T47D (cell line): Measurements from ENCODE around the gene TENM3.

Experiments used
- DNase-seq, 2 experiments: peaks; one replicate each; pipeline versions ENCODE4 v3.0.0 to v3.0.0-alpha.2; 2011 to 2012; ENCODE audit warnings: low read depth in 1 of 2, low spot score in 1 of 2
- JUND ChIP-seq: IDR thresholded peaks from 2 replicates; pipeline ENCODE4 v1.6.1; 2012; ENCODE audit warnings: low read depth
- in situ Hi-C: cut with HindIII; loops from 2 replicates; pipeline ENCODE4 v1.10.0; 2016; ENCODE audit warnings: low sequenced_read_pairs, low pct_unique_long_range_greater_than_20kb

Gene TENM3

DNA sequence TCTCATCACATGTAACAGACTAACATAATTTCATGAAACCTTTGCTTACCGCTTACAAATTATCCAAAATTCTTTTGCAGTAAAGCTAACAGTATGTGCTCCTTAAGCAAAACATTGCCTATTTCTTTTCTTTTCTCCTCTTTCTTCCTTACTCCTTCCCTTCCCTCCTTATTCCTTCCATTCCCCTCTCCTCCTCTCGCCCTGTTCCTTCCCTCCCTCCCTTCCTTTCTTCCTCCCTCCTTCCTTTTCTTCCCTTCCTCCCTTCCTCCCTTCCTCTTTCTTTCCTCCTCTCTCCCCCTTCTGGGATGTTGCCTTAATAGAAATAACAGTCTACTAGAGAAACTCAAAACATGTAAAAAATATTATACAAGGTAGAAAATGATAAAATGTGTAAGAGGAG lies 246.4 kb downstream of the TENM3 start:
- no peak for TF ChIP-seq JUND
- DNase-seq, result no peak
- in situ Hi-C loops, result no loop called here

DNA sequence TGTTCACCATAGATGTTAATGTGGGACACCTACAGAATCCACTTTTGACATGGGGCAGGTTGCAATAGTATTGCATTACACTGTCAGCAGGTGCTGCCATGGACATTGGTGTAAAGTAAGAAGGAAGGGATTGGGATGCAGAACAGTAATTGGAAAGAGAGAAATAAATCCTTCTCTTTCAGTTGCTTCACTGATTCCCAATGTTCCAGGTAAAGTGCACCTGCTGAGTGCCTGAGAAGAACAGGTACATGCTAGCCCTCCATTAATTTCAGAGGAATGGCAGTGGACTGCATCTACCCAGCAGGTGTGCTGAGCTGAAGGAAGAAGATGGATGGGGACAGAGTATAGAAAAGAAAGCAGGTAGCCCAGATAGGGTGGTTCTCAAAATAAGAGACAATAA lies 248.5 kb downstream of the TENM3 start:
- TF ChIP-seq JUND, result no peak
- DNase-seq, result no peak
- in situ Hi-C loops, result no loop called here

DNA sequence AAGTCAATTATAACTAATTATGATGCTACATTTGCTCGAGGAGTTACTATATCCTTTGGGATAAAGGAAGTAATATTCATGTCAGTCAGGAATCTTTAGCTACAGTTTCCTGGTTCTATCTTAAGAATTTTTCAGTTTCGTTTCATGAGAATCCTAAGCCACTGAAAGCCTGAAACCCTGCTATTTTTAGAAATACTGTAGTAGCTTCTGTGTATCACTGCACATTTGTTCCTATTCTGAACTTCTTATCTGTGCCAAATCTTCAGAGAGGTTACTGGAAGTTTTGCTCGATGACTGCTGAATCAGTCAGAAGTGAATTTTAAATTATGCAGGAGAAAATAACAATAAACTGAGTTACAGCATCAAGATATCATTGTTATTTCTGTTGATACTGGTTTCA lies 249.2 kb downstream of the TENM3 start:
- no peak for TF ChIP-seq JUND
- in situ Hi-C loops, result no loop called here
- no peak for DNase-seq

DNA sequence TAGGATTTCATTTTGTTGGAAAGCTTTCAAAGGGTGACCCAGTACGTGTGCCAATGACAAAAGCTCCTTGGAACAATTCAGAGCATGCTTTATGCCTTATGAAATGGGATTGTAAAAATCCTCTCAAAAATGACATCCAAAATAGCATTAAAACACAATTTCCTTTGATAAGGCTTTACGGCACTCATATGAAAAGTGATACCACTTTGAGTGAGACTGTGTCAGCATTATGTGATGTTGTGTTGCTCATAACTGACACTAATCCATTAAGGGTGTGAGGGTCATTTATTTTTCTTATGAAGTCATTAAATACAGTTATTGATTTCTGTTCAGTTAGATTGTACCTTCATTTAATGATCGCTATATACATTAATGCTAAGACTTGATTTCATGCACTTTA lies 250.2 kb downstream of the TENM3 start:
- no peak for DNase-seq
- in situ Hi-C loops, result no loop called here
- TF ChIP-seq JUND, result no peak

DNA sequence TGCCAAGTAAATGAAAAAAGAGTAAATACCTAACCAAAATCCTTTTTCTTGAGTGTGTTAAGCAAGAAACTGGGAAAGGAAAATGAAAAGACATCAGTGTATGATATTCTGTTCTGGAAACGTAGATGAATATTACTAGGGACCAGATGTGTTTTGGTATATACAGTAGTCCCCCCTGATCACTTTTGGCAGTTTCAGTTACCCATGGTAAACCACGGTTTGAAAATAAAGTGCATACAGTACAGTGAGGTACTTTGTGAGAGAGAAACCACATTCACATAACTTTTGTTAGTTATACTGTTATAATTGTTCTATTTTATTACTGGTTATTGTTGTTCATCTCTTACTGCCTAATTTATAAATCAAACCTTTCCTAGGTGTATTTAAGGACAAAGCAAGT lies 250.9 kb downstream of the TENM3 start:
- in situ Hi-C loops, result no loop called here
- TF ChIP-seq JUND, result no peak
- DNase-seq, result no peak

DNA sequence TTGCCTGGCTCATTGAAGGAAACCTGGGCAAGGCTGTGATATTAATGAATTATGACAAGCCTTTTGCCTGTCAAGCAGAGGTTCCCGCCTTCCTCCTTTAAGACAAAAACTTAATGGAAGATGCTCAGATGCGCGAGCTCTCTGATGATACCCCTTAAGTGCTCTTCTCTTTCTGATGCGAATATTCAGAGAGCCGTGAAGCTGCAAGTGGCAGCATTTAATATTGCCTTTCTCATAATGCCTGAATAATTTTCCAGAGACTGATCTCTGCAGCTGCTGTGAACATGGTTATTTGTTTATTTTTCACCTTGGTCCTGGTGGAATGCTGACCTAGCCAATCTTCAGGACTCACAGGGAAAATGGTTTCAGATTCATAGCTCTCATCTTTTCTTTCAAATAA lies 251.8 kb downstream of the TENM3 start:
- DNase-seq, result no peak
- in situ Hi-C loops, result no loop called here
- no peak for TF ChIP-seq JUND

DNA sequence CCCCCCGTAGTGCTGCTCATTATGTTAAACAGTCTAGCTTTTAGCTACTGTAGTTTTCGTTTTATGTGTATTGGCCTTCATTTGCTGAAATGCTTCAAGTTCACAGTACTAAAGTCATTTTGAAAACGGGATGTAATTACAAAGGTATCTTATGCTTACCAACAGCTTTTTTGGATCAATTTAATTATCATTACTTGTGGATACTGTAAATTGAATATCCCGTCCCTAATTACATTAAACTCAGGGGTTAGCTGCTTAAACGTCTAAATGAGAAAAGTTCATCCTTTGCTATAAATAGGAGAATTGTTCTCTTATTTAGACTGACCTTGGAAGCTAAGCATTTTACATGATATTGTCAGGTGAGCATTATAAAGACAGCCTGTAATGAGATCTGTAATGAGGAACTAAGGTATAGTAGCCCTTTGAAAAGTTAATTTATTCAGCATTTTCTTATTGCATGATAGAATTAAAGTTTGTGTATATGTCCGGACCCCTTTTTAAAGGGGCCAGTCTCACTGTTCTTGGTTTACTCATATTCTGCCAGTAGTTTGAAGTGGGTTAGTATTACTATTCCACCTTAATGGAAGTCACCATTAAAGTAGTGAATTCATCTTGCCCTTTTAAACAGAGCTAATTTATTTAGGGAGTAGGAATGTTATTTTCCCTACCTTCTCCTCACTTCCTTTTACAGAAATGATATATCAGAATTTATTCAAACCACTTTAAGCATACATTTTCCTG lies 252.6 kb downstream of the TENM3 start:
- in situ Hi-C loops, result no loop called here
- DNase-seq, result no peak
- TF ChIP-seq JUND, result no peak

DNA sequence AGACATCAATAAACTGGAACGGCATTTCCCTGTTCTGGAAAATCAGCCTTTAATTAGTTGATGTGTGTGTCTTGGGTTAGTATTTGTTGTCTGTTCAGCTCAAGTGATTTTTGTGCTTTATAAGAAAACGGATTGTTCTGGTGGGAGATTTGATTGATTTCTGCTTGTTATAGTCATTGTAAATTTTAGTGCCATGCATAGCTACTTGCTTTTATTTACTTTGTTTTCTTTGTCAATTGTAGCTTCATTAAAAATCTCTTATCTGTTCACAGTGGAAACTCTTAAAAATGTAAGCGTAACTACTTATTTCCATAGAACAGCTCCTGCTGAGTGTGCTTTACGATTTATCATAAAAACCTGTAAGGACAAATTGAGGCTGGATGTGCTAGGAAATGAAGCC lies 253.2 kb downstream of the TENM3 start:
- no peak for TF ChIP-seq JUND
- in situ Hi-C loops, result no loop called here
- no peak for DNase-seq

DNA sequence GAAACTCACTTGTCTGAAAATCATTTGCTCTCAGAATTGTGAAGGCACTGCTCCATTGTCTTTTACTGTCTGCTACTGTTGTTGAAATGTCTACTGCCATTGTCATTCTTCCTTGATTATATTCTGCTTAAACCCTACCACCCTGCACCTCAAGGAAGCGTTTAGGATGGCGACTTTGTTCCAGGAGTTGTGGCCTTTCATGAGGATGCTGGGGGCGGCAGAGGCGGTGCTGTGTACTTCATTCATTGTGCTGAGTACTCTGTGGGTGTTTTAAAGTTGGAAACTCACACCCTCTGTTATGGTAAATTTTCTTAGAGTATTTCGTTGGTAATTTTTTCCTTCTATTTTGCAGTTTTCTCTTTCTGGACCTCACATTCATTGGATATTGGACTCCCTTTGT lies 258.9 kb downstream of the TENM3 start:
- DNase-seq, result no peak
- TF ChIP-seq JUND, result no peak

DNA sequence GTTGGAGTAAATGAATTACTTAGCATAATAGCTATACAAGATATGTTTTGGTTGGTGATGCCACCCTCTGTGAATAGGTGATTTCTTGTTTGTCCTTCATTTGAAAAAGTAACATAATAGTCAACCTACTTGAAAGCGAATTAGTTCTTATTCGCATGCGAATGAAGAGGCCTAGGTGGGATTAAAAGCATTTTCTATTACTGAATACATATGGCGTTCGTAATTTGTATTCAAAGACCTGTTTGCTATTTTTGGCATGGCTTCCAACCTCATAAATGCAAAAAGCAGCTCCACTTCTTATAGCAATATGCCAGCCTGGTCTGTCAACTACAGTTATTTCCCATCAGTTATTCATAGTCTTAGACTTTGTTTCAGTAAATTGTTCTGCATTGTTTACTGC lies 261.3 kb downstream of the TENM3 start:
- in situ Hi-C loops, result no loop called here
- no peak for TF ChIP-seq JUND
- no peak for DNase-seq

More for the DNA sequence above, 258.9 kb downstream of the TENM3 start:
- in situ Hi-C loops, result no loop called here

DNA sequence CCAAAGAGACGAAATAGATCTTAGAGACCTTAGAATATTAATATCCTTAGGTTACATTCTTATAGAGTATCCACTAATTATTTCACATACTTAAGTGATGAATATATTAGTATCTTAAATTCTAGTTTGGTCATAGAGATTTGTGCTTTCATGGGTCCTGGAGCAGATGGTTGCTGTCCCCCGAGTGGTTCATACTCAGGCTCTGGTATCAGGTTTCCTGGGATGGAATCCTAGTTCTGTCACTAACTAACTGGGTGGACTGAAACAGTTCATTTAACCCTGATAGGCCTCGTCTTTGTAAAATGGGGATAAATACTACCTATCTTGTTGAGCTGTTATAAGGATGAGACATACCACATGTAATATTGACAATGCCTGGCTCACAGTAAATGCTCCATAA lies 264.6 kb downstream of the TENM3 start:
- DNase-seq, result no peak
- TF ChIP-seq JUND, result no peak
- in situ Hi-C loops, result no loop called here

DNA sequence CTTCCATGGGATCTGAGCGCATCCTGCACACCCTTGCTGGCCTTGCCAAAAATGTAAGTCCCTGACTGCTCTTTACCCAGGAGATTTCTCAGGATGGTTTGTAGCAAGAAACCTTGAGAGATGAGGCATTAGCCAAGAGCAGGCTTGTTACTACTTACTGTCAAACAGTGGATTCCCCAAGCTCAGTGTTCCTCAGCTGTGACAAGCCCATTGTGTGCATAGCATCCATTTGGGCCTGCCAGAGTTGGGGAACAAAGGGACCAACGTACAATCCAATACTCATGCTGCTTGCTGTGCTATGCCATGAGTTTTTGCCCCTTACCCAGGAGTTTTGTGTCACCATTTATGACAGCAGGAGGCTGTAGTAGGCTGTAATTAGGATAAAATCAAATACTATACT lies 267.6 kb downstream of the TENM3 start:
- TF ChIP-seq JUND, result no peak
- in situ Hi-C loops, result no loop called here

DNA sequence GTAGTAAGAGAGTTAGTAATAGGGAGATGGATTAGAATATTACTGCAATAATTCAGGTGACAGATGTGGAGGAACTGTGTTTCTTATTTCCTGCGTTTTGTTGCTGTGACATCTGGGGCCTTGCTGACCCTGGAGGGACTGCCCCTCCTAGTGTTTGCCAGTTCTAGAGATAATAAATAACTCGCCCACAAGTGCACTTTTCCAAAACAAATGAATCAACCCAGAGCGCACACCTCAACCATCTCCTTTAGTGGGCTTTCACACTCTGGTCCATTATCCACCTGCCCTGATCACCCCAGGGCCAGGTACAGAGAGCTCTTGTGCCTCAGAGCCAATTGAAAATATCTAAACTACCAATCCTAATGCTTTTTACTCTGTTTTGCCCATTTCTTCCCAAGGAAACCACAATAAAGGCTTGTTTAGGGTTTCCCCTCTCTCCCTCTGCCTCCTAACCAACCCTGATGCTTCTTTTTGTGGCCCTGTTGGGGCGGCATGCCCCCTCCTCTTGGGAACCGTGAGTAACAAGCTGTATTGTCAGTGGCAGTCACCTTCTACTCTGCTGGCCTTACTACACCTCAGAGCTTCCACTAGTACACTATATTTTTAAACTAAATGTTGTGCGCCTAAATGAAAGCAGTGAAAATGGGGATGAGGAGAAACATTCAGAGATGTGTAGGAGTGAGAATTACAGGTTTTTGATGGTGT lies 270.5 kb downstream of the TENM3 start:
- DNase-seq, result no peak
- in situ Hi-C loops, result no loop called here
- no peak for TF ChIP-seq JUND

More for the DNA sequence above, 267.6 kb downstream of the TENM3 start:
- no peak for DNase-seq
